Neuron (in vitro differentiated cells): ENCODE data around the gene TSEN34.
"Not testable (repeated sequence)": the region's sequence is repeated elsewhere in the genome, so short reads cannot be mapped to it uniquely, and the experiment has no call there.

Source experiments
- H2AFZ ChIP-seq: one replicate; pipeline ENCODE4 v1.6.1; 2013; ENCODE audit warnings: low read depth, mild to moderate bottlenecking, inconsistent platforms, low read length, moderate library complexity
- H3K27me3 ChIP-seq: one replicate; pipeline ENCODE4 v1.6.1; 2013; ENCODE audit warnings: low read length; ENCODE audit not compliant: insufficient read depth
- H3K36me3 ChIP-seq: one replicate; pipeline ENCODE4 v1.6.1; 2013; ENCODE audit warnings: low read length; ENCODE audit not compliant: insufficient read depth
- H3K4me1 ChIP-seq: one replicate; pipeline ENCODE4 v1.6.1; 2013; ENCODE audit warnings: low read length; ENCODE audit not compliant: insufficient read depth
- H3K4me3 ChIP-seq: 2 replicates; pipeline ENCODE4 v1.5.1; 2013; ENCODE audit warnings: mild to moderate bottlenecking, low read length, moderate library complexity
- H3K9me3 ChIP-seq: one replicate; pipeline ENCODE4 v1.6.1; 2013; ENCODE audit warnings: low read length

Gene TSEN34

GRCh38 chr19:54183431-54183830 is 7.7 kb upstream of the TSEN34 start:
- Histone ChIP-seq H3K9me3 (no peaks in the 10 kb centered on the region), H2AFZ (no peak overlapping the region), H3K4me3 (no peak overlapping the region), H3K4me1 (peaks cover 31% of the 10 kb centered on the region), H3K36me3 (peaks cover 29% of the 10 kb centered on the region), H3K27me3 (no peaks in the 10 kb centered on the region)

- Histone ChIP-seq H3K4me1 (peaks cover 8% of the 10 kb centered on the region), H3K9me3 (no peaks in the 10 kb centered on the region), H3K36me3 (peaks cover 22% of the 10 kb centered on the region), H3K4me3 (no peak overlapping the region), H3K27me3 (no peaks in the 10 kb centered on the region), H2AFZ (no peak overlapping the region)
These were observed 4.8 kb upstream of the TSEN34 start for GRCh38 chr19:54186351-54186750.

GRCh38 chr19:54186934-54187381 is 4.2 kb upstream of the TSEN34 start:
- H3K4me1 ChIP-seq = peaks cover 11% of the 10 kb centered on the region
- H3K36me3 ChIP-seq = peaks cover 23% of the 10 kb centered on the region
- H3K4me3 ChIP-seq = no peak overlapping the region
- H2AFZ ChIP-seq = no peak overlapping the region
- H3K9me3 ChIP-seq = no peaks in the 10 kb centered on the region
- no peaks in the 10 kb centered on the region for H3K27me3 ChIP-seq

- Histone ChIP-seq H3K36me3 (peaks cover 28% of the 10 kb centered on the region), H3K4me1 (peaks cover 19% of the 10 kb centered on the region), H3K27me3 (no peaks in the 10 kb centered on the region), H3K9me3 (no peaks in the 10 kb centered on the region), H2AFZ (no peak overlapping the region), H3K4me3 (peak overlapping the region; percentile 56)
These were observed 2.8 kb upstream of the TSEN34 start for GRCh38 chr19:54188215-54188871.

- Histone ChIP-seq H3K9me3 (no peaks in the 10 kb centered on the region), H3K4me1 (peaks cover 19% of the 10 kb centered on the region), H2AFZ (peak within 1 kb of the TSS; percentile 52), H3K27me3 (no peaks in the 10 kb centered on the region), H3K36me3 (peaks cover 28% of the 10 kb centered on the region), H3K4me3 (peak within 1 kb of the TSS; percentile 79)
These were observed 1.9 kb upstream of the TSEN34 start, which contains the start of gene MBOAT7 for GRCh38 chr19:54189145-54189734. Gene MBOAT7 (minus strand): TSS chr19:54189580. CDS start chr19:54188508, 1,072 bp downstream.

- peaks cover 19% of the 10 kb centered on the region for H3K4me1 ChIP-seq
- no peaks in the 10 kb centered on the region for H3K9me3 ChIP-seq
- H3K36me3 ChIP-seq = peaks cover 27% of the 10 kb centered on the region
- H3K27me3 ChIP-seq = no peaks in the 10 kb centered on the region
- H3K4me3 ChIP-seq = peak overlapping the region; percentile 79
- peak overlapping the region; percentile 52 for H2AFZ ChIP-seq
These were observed 1.2 kb upstream of the TSEN34 start for GRCh38 chr19:54189735-54190502.

GRCh38 chr19:54190503-54191010 is 551 bp upstream of the TSEN34 start:
- peaks cover 29% of the 10 kb centered on the region for H3K36me3 ChIP-seq
- H2AFZ ChIP-seq = peak overlapping the region; percentile 52
- no peaks in the 10 kb centered on the region for H3K9me3 ChIP-seq
- peaks cover 19% of the 10 kb centered on the region for H3K4me1 ChIP-seq
- peak overlapping the region; percentile 79 for H3K4me3 ChIP-seq
- no peaks in the 10 kb centered on the region for H3K27me3 ChIP-seq

GRCh38 chr19:54191811-54192453 is 824 bp downstream of the TSEN34 start:
- Histone ChIP-seq H3K4me3 (peak overlapping the region; percentile 79), H3K4me1 (peaks cover 19% of the 10 kb centered on the region), H2AFZ (peak overlapping the region; percentile 52), H3K36me3 (peaks cover 25% of the 10 kb centered on the region), H3K27me3 (no peaks in the 10 kb centered on the region), H3K9me3 (no peaks in the 10 kb centered on the region)

- Histone ChIP-seq H3K4me3 (no peak overlapping the region), H3K4me1 (peaks cover 17% of the 10 kb centered on the region), H3K36me3 (peaks cover 19% of the 10 kb centered on the region), H3K27me3 (no peaks in the 10 kb centered on the region), H3K9me3 (no peaks in the 10 kb centered on the region), H2AFZ (no peak overlapping the region)
These were observed 1.9 kb downstream of the TSEN34 start for GRCh38 chr19:54193011-54193410.

- H3K4me3 ChIP-seq, H3K27me3 ChIP-seq, H3K9me3 ChIP-seq, H2AFZ ChIP-seq: not testable (repeated sequence)
- peaks cover 11% of the 10 kb centered on the region for H3K4me1 ChIP-seq
- H3K36me3 ChIP-seq = peaks cover 19% of the 10 kb centered on the region
These were observed 3.4 kb downstream of the TSEN34 start for GRCh38 chr19:54194463-54194862.

GRCh38 chr19:54196536-54196935 is 5.4 kb downstream of the TSEN34 start:
- H2AFZ ChIP-seq = no peak overlapping the region
- no peaks in the 10 kb centered on the region for H3K9me3 ChIP-seq
- H3K4me3 ChIP-seq = no peak overlapping the region
- H3K27me3 ChIP-seq = no peaks in the 10 kb centered on the region
- peaks cover 23% of the 10 kb centered on the region for H3K36me3 ChIP-seq
- peaks cover 18% of the 10 kb centered on the region for H3K4me1 ChIP-seq

- Histone ChIP-seq H3K4me3 (no peak overlapping the region), H2AFZ (no peak overlapping the region), H3K27me3 (no peaks in the 10 kb centered on the region), H3K9me3 (no peaks in the 10 kb centered on the region), H3K36me3 (peaks cover 26% of the 10 kb centered on the region), H3K4me1 (peaks cover 18% of the 10 kb centered on the region)
These were observed 6.0 kb downstream of the TSEN34 start for GRCh38 chr19:54197121-54197520.
